Stimulated activated CD8-positive, alpha-beta memory T cell treated with anti-CD3 and anti-CD28 coated beads, Interleukin-15, amount 100 ng/mL, for 1 hour (primary cell): ENCODE data around the gene FAM107A.

ENCODE experiments used
- DNase-seq: peaks from one replicate; pipeline ENCODE4 v3.0.0-alpha.2; 2020; ENCODE audit warnings: low read depth

FAM107A gene

GRCh38 chr3:58577269-58577821 is at the start of gene FAM107A:
TSS of gene FAM107A (minus strand) at chr3:58577391. CDS start at chr3:58569860, 7,531 bp downstream.
- no peak for DNase-seq

GRCh38 chr3:58625196-58625824 is 48.1 kb upstream of the FAM107A start:
- no peak for DNase-seq

- no peak for DNase-seq
Observed at GRCh38 chr3:58624550-58624949, 47.4 kb upstream of the FAM107A start.

- no peak for DNase-seq
Observed at GRCh38 chr3:58623961-58624360, 46.8 kb upstream of the FAM107A start.

- DNase-seq = no peak
Observed at GRCh38 chr3:58623478-58623877, 46.3 kb upstream of the FAM107A start.

- DNase-seq = no peak
Observed at GRCh38 chr3:58622892-58623291, 45.7 kb upstream of the FAM107A start.

- DNase-seq = no peak
Observed at GRCh38 chr3:58622436-58622835, 45.2 kb upstream of the FAM107A start.

GRCh38 chr3:58621086-58621830 is 44.1 kb upstream of the FAM107A start:
- DNase-seq = no peak

- no peak for DNase-seq
Observed at GRCh38 chr3:58620421-58620820, 43.2 kb upstream of the FAM107A start.

GRCh38 chr3:58617338-58617761 is 40.2 kb upstream of the FAM107A start:
- DNase-seq = no peak

GRCh38 chr3:58613236-58614132 is 36.3 kb upstream of the FAM107A start:
- no peak for DNase-seq

GRCh38 chr3:58612830-58613229 is 35.6 kb upstream of the FAM107A start:
- DNase-seq = no peak

- no peak for DNase-seq
Observed at GRCh38 chr3:58609990-58610389, 32.8 kb upstream of the FAM107A start.

- no peak for DNase-seq
Observed at GRCh38 chr3:58608648-58609047, 31.5 kb upstream of the FAM107A start.

- DNase-seq = no peak
Observed at GRCh38 chr3:58607816-58608215, 30.6 kb upstream of the FAM107A start.

GRCh38 chr3:58606693-58607092 is 29.5 kb upstream of the FAM107A start:
- DNase-seq = no peak

- no peak for DNase-seq
Observed at GRCh38 chr3:58604031-58604430, 26.8 kb upstream of the FAM107A start.

GRCh38 chr3:58603606-58604005 is 26.4 kb upstream of the FAM107A start:
- DNase-seq = no peak

- no peak for DNase-seq
Observed at GRCh38 chr3:58597770-58598310, 20.6 kb upstream of the FAM107A start.

- DNase-seq = no peak
Observed at GRCh38 chr3:58596834-58597518, 19.8 kb upstream of the FAM107A start.

GRCh38 chr3:58594117-58594516 is 16.9 kb upstream of the FAM107A start:
- no peak for DNase-seq
